Astrocyte (in vitro differentiated cells and primary cell): ENCODE data around the gene SMPDL3A. TPM values are rescaled to one million over a fixed set of nuclear protein-coding genes. Genes with fewer than 3 reads are reported as not detected.

ENCODE experiments used
- DNase-seq: peaks from one replicate; pipeline ENCODE4 v3.0.0-alpha.2; 2010; ENCODE audit warnings: low read depth
- FAIRE-seq: peaks from 2 replicates; lab custom pipeline; 2011; peaks lifted over from hg19 to GRCh38; lab: Jason Lieb, UNC
- H2AFZ ChIP-seq: 2 replicates; pipeline ENCODE4 v1.6.0; 2012; ENCODE audit warnings: low read depth, low read length, inconsistent platforms
- H3K27ac ChIP-seq: 2 replicates; pipeline ENCODE4 v1.5.1; 2011; ENCODE audit warnings: low read depth, low read length, inconsistent platforms
- H3K27me3 ChIP-seq: 2 replicates; pipeline ENCODE4 v1.6.0; 2011; ENCODE audit warnings: low read length, inconsistent platforms; ENCODE audit not compliant: insufficient read depth
- H3K36me3 ChIP-seq: 2 replicates; pipeline ENCODE4 v1.5.1; 2011; ENCODE audit warnings: low read length, inconsistent platforms; ENCODE audit not compliant: insufficient read depth
- H3K4me1 ChIP-seq: 2 replicates; pipeline ENCODE4 v1.5.1; 2011; ENCODE audit warnings: low read length, inconsistent platforms; ENCODE audit not compliant: insufficient read depth
- H3K4me2 ChIP-seq: 2 replicates; pipeline ENCODE4 v1.6.0; 2012; ENCODE audit warnings: low read length, inconsistent platforms
- H3K4me3 ChIP-seq: 2 replicates; pipeline ENCODE4 v1.5.1; 2011; ENCODE audit warnings: low read depth, mild to moderate bottlenecking, low read length, inconsistent platforms; ENCODE audit not compliant: insufficient read depth
- H3K79me2 ChIP-seq: 2 replicates; pipeline ENCODE4 v1.6.0; 2012; ENCODE audit warnings: mild to moderate bottlenecking, low read length, inconsistent platforms; ENCODE audit not compliant: insufficient read depth
- H3K9ac ChIP-seq: 2 replicates; pipeline ENCODE4 v1.6.0; 2012; ENCODE audit warnings: mild to moderate bottlenecking, low read length, inconsistent platforms
- H3K9me3 ChIP-seq: 2 replicates; pipeline ENCODE4 v1.5.1; 2012; ENCODE audit warnings: low read depth, mild to moderate bottlenecking, low read length, inconsistent platforms; ENCODE audit not compliant: insufficient read depth
- H4K20me1 ChIP-seq: 2 replicates; pipeline ENCODE4 v1.6.0; 2012; ENCODE audit warnings: low read length, inconsistent platforms; ENCODE audit not compliant: insufficient read depth
- H3K27ac Mint-ChIP-seq: one replicate; pipeline ENCODE4 v1.8.0; 2021; ENCODE audit warnings: mild to moderate bottlenecking, mixed read lengths; ENCODE audit not compliant: unreplicated experiment
- H3K27me3 Mint-ChIP-seq: one replicate; pipeline ENCODE4 v1.8.0; 2021; ENCODE audit warnings: low read depth, mixed read lengths; ENCODE audit not compliant: unreplicated experiment
- H3K36me3 Mint-ChIP-seq: one replicate; pipeline ENCODE4 v1.8.0; 2021; ENCODE audit warnings: low read depth, mixed read lengths; ENCODE audit not compliant: unreplicated experiment
- H3K4me1 Mint-ChIP-seq: one replicate; pipeline ENCODE4 v1.8.0; 2021; ENCODE audit warnings: low read depth, mixed read lengths; ENCODE audit not compliant: unreplicated experiment
- H3K4me3 Mint-ChIP-seq: one replicate; pipeline ENCODE4 v1.8.0; 2021; ENCODE audit warnings: mild to moderate bottlenecking, moderate library complexity, mixed read lengths; ENCODE audit not compliant: unreplicated experiment
- H3K9me3 Mint-ChIP-seq: one replicate; pipeline ENCODE4 v1.8.0; 2021; ENCODE audit warnings: mild to moderate bottlenecking, mixed read lengths; ENCODE audit not compliant: unreplicated experiment
- CTCF ChIP-seq: IDR thresholded peaks from 2 replicates; pipeline ENCODE4 v1.5.1; 2011; ENCODE audit warnings: low read depth, mild to moderate bottlenecking, inconsistent platforms, low read length, moderate library complexity; ENCODE audit not compliant: insufficient read depth
- EZH2 ChIP-seq: IDR thresholded peaks from 2 replicates; pipeline ENCODE4 v1.6.1; 2012; ENCODE audit warnings: mild to moderate bottlenecking, low read length, inconsistent platforms; ENCODE audit not compliant: insufficient read depth
- total RNA-seq: library from RNA; stranded (reverse); gene quantifications from 2 replicates; pipeline ENCODE4 v1.2.1, GENCODE V29; 2021

SMPDL3A gene
- total RNA-seq, 1 donor from 2014 or later, result 7.3 TPM

- no peak overlapping the region for H3K4me2 ChIP-seq
- H3K79me2 ChIP-seq, result no peaks in the 10 kb centered on the region
- Mint-ChIP-seq H3K27me3 (no peaks in the 10 kb centered on the region), H3K27ac (no peak overlapping the region), H3K36me3 (no peaks in the 10 kb centered on the region), H3K4me3 (no peak overlapping the region), H3K9me3 (peaks cover 5% of the 10 kb centered on the region), H3K4me1 (no peaks in the 10 kb centered on the region)
- no peaks in the 10 kb centered on the region for H3K4me1 ChIP-seq
- H3K4me3 ChIP-seq, result no peak overlapping the region
- DNase-seq (no peak), FAIRE-seq (no peak)
- H4K20me1 ChIP-seq, result no peaks in the 10 kb centered on the region
- H3K9ac ChIP-seq, result no peak overlapping the region
- H3K36me3 ChIP-seq, result no peaks in the 10 kb centered on the region
- no peaks in the 10 kb centered on the region for H3K27me3 ChIP-seq
- no peak for TF ChIP-seq EZH2
- no peak for TF ChIP-seq CTCF
- no peaks in the 10 kb centered on the region for H3K9me3 ChIP-seq
- H3K27ac ChIP-seq, result no peak overlapping the region
- H2AFZ ChIP-seq, result no peak overlapping the region
Observed at GRCh38 chr6:122751326-122751725, 37.7 kb upstream of the SMPDL3A start.

- no peaks in the 10 kb centered on the region for H3K4me1 ChIP-seq
- no peak overlapping the region for H3K27ac ChIP-seq
- H2AFZ ChIP-seq, result no peak overlapping the region
- H3K4me3 Mint-ChIP-seq, result no peak overlapping the region
- DNase-seq, result no peak
- no peaks in the 10 kb centered on the region for H3K36me3 ChIP-seq
- H3K27me3 ChIP-seq, result no peaks in the 10 kb centered on the region
- no peaks in the 10 kb centered on the region for H3K9me3 Mint-ChIP-seq
- no peak overlapping the region for H3K4me3 ChIP-seq
- no peak overlapping the region for H3K4me2 ChIP-seq
- no peak overlapping the region for H3K27ac Mint-ChIP-seq
- no peaks in the 10 kb centered on the region for H3K79me2 ChIP-seq
- H3K36me3 Mint-ChIP-seq, result no peaks in the 10 kb centered on the region
- FAIRE-seq, result no peak
- H3K9ac ChIP-seq, result no peak overlapping the region
- no peaks in the 10 kb centered on the region for H3K4me1 Mint-ChIP-seq
- H4K20me1 ChIP-seq, result no peaks in the 10 kb centered on the region
- H3K27me3 Mint-ChIP-seq, result no peaks in the 10 kb centered on the region
- no peaks in the 10 kb centered on the region for H3K9me3 ChIP-seq
- TF ChIP-seq CTCF (no peak), EZH2 (no peak)
Observed at GRCh38 chr6:122752459-122752858, 36.6 kb upstream of the SMPDL3A start.

- FAIRE-seq, result no peak
- H3K27ac Mint-ChIP-seq, result no peak overlapping the region
- no peaks in the 10 kb centered on the region for H3K9me3 Mint-ChIP-seq
- no peaks in the 10 kb centered on the region for H3K4me1 Mint-ChIP-seq
- no peaks in the 10 kb centered on the region for H4K20me1 ChIP-seq
- H3K4me2 ChIP-seq, result peak overlapping the region; percentile 46
- H3K27me3 ChIP-seq, result no peaks in the 10 kb centered on the region
- no peak overlapping the region for H3K9ac ChIP-seq
- no peak for TF ChIP-seq EZH2
- TF ChIP-seq CTCF, result no peak
- no peaks in the 10 kb centered on the region for H3K36me3 ChIP-seq
- H3K4me3 ChIP-seq, result no peak overlapping the region
- no peaks in the 10 kb centered on the region for H3K79me2 ChIP-seq
- H3K4me3 Mint-ChIP-seq, result no peak overlapping the region
- no peak overlapping the region for H3K27ac ChIP-seq
- H3K36me3 Mint-ChIP-seq, result no peaks in the 10 kb centered on the region
- H2AFZ ChIP-seq, result peak overlapping the region; percentile 41
- no peak for DNase-seq
- no peaks in the 10 kb centered on the region for H3K4me1 ChIP-seq
- no peaks in the 10 kb centered on the region for H3K9me3 ChIP-seq
- H3K27me3 Mint-ChIP-seq, result no peaks in the 10 kb centered on the region
Observed at GRCh38 chr6:122753000-122753687, 35.9 kb upstream of the SMPDL3A start.
